CD4-positive, alpha-beta T cell treated with Interleukin-6 for 4 hours (primary cell): ENCODE results near the gene CCDC142.
"Not testable (repeated sequence)": the region's sequence is repeated elsewhere in the genome, so short reads cannot be mapped to it uniquely, and the experiment has no call there.

Experiments used
- DNase-seq: peaks from one replicate; pipeline ENCODE4 v3.0.0-alpha.2; 2020; ENCODE audit warnings: mixed read lengths

Gene CCDC142

GRCh38 chr2:74462786-74463105 is 20.1 kb downstream of the CCDC142 start:
- no peak for DNase-seq

- no peak for DNase-seq
Measured at GRCh38 chr2:74462054-74462785, 20.6 kb downstream of the CCDC142 start.

- DNase-seq = no peak
Measured at GRCh38 chr2:74461187-74462053, 21.4 kb downstream of the CCDC142 start.

GRCh38 chr2:74460187-74460586 is 22.6 kb downstream of the CCDC142 start:
- DNase-seq = not testable (repeated sequence)

- not testable (repeated sequence) for DNase-seq
Measured at GRCh38 chr2:74459503-74460118, 23.2 kb downstream of the CCDC142 start.

GRCh38 chr2:74458938-74459363 is 23.8 kb downstream of the CCDC142 start:
- no peak for DNase-seq

- DNase-seq = peak; percentile 99
Measured at GRCh38 chr2:74458132-74458937, 24.5 kb downstream of the CCDC142 start, which contains the start of gene WBP1. TSS of gene WBP1 (plus strand) at chr2:74458438. CDS start at chr2:74458603, 165 bp downstream.

- DNase-seq = peak; percentile 87
Measured at GRCh38 chr2:74457549-74458131, 25.2 kb downstream of the CCDC142 start.

- DNase-seq = no peak
Measured at GRCh38 chr2:74457129-74457548, 25.7 kb downstream of the CCDC142 start.

GRCh38 chr2:74454654-74455511 is 27.9 kb downstream of the CCDC142 start, which contains the start of gene INO80B:
TSS of gene INO80B (plus strand) at chr2:74455087. CDS start at chr2:74455117, 30 bp downstream.
- DNase-seq = peak; percentile 97

GRCh38 chr2:74450570-74451190 is 32.1 kb downstream of the CCDC142 start:
- DNase-seq = no peak

- no peak for DNase-seq
Measured at GRCh38 chr2:74448771-74449170, 34.0 kb downstream of the CCDC142 start.

- no peak for DNase-seq
Measured at GRCh38 chr2:74447230-74447999, 35.4 kb downstream of the CCDC142 start.

GRCh38 chr2:74444498-74445318 is 38.1 kb downstream of the CCDC142 start:
- DNase-seq = no peak

GRCh38 chr2:74442483-74443297 is 40.1 kb downstream of the CCDC142 start:
- DNase-seq = not testable (repeated sequence)

- DNase-seq = peak; percentile 28
Measured at GRCh38 chr2:74441690-74442482, 40.9 kb downstream of the CCDC142 start, which contains the start of gene RTKN. TSS of gene RTKN (minus strand) at chr2:74441937. CDS start at chr2:74441816, 121 bp downstream.

- DNase-seq = no peak
Measured at GRCh38 chr2:74441170-74441689, 41.6 kb downstream of the CCDC142 start.
